K562 (cell line): ENCODE measurements around the gene CD4. TPM values are rescaled to one million over a fixed set of nuclear protein-coding genes. Genes with fewer than 3 reads are reported as not detected.

Experiments used
- CHD2 ChIP-seq: IDR thresholded peaks from 2 replicates; pipeline ENCODE4 v1.6.1; 2011; ENCODE audit warnings: low read depth, low read length
- CTCF ChIP-seq, 3 experiments: IDR thresholded peaks in 2 of 3; conservative IDR thresholded peaks in 1 of 3; 2 replicates each; pipeline ENCODE4 v1.5.1; 2011 to 2012; ENCODE audit warnings: low read length in 3 of 3, mild to moderate bottlenecking in 3 of 3, control low read depth in 2 of 3, improper control_type of control experiment in 1 of 3, inconsistent platforms in 1 of 3, low read depth in 1 of 3, mixed read lengths in 1 of 3, moderate library complexity in 1 of 3; ENCODE audit not compliant: insufficient read depth in 2 of 3
- FOSL1 ChIP-seq: fragments of 200-800 bp; sonication (Bioruptor generic); conservative IDR thresholded peaks from 2 replicates; pipeline ENCODE4 v1.6.1; 2016; ENCODE audit warnings: missing genetic modification characterization, missing compliant biosample characterization
- MAX ChIP-seq: sonication (generic); formaldehyde crosslinking; IDR thresholded peaks from 2 replicates; pipeline ENCODE4 v1.9.0; 2022; ENCODE audit warnings: mild to moderate bottlenecking, missing genetic modification reagents
- MLLT1 ChIP-seq, 2 experiments: fragments of 450-650 bp; IDR thresholded peaks; 2 replicates each; pipeline ENCODE4 v1.6.1; 2016
- NUFIP1 ChIP-seq: fragments of 450-650 bp; IDR thresholded peaks from 2 replicates; pipeline ENCODE4 v1.6.1; 2018; ENCODE audit not compliant: partially characterized antibody
- REST ChIP-seq, 2 experiments: fragments of 450-650 bp; formaldehyde crosslinking in 1 of 2; IDR thresholded peaks; 2 replicates each; pipeline versions ENCODE4 v1.4.0 to v1.6.1; 2014 to 2020; ENCODE audit warnings: mild to moderate bottlenecking in 2 of 2, borderline replicate concordance in 1 of 2, low read depth in 1 of 2
- SMC3 ChIP-seq: conservative IDR thresholded peaks from 2 replicates; pipeline ENCODE4 v1.6.1; 2011; ENCODE audit warnings: low read depth, low read length, improper control_type of control experiment; ENCODE audit not compliant: insufficient read depth
- ZBTB33 ChIP-seq: sonication (generic); formaldehyde crosslinking; IDR thresholded peaks from 2 replicates; pipeline ENCODE4 v1.8.1; 2023; ENCODE audit warnings: mild to moderate bottlenecking, missing genetic modification reagents
- ZBTB43 ChIP-seq: sonication (generic); formaldehyde crosslinking; IDR thresholded peaks from 2 replicates; pipeline ENCODE4 v1.8.0; 2023; ENCODE audit warnings: mild to moderate bottlenecking, missing genetic modification reagents
- polyA plus RNA-seq, 8 experiments: library from polyadenylated mRNA; depleted of rRNA in 4 of 8; stranded (reverse) in 5 of 8; unstranded in 3 of 8; fragments of >200 nt; fragmentation: Nextera tagmentation in 2 of 8; fragmentation: Illumina TruSeq in 1 of 8; extraction: Ambion mirVana in 2 of 8; extraction: Trizol in 1 of 8; gene quantifications; 2 replicates each; pipeline versions ENCODE4 v1.2.1 to v1.2.3, GENCODE V29; 2011 to 2014; ENCODE audit warnings: inconsistent platforms in 1 of 8, missing spikeins in 1 of 8
- total RNA-seq, 7 experiments: library from RNA; depleted of rRNA in 6 of 7; stranded (reverse); fragments of >200 nt in 6 of 7; fragmentation: Illumina TruSeq in 2 of 7; extraction: Trizol in 2 of 7; gene quantifications; 2 replicates each; pipeline versions ENCODE4 v1.2.1 to v1.2.3, GENCODE V29; 2011 to 2021; ENCODE audit warnings: low replicate concordance in 1 of 7

CD4 gene
- total and polyA plus RNA-seq, 9 of the 15 experiments (the other 6 are each of a cell fraction or from before 2014, with no cell fraction given): 0.06 to 0.27 (median 0.09) TPM; not detected in 5

- TF ChIP-seq REST (IDR thresholded peaks at IDR 0.05; ENCODE audit: borderline replicate concordance) (peak; percentile 94), REST (CRISPR knock-in tag; IDR thresholded peaks at IDR 0.05; ENCODE audit: low read depth) (no peak), ZBTB43 (0 out of 2 replicates have a peak, but pooled peaks have one; percentile 24), NUFIP1 (no peak), CHD2 (no peak), SMC3 (peak; percentile 94), CTCF (IDR thresholded peaks at IDR 0.05 in 2 of 3, conservative IDR thresholded peaks at IDR 0.05 in 1 of 3; ENCODE audit: insufficient read depth in 2 of 3, low read depth in 1 of 3, low read length in 3 of 3) (peak in 2 of 3 experiments; percentile 89 to 95; a peak in 3 of 6 replicates), FOSL1 (tag) (peak; percentile 23; the same call in 1 of the 2 replicates), MAX (CRISPR knock-in tag) (0 out of 2 replicates have a peak, but pooled peaks have one; percentile 8), ZBTB33 (0 out of 2 replicates have a peak, but pooled peaks have one; percentile 9), MLLT1 (IDR thresholded peaks at IDR 0.05) (no peak)
Observed at GRCh38 chr12:6753772-6754356, 35.5 kb upstream of the CD4 start (continued).
